GM21381 (cell line): ENCODE results near the gene FDX1.

Experiments used
- ATAC-seq: cut with Tn5 transposase; IDR thresholded peaks from one replicate; pipeline ENCODE4 v1.9.1; 2021; ENCODE audit warnings: mild to moderate bottlenecking, moderate library complexity; ENCODE audit not compliant: unreplicated experiment

The FDX1 gene

DNA sequence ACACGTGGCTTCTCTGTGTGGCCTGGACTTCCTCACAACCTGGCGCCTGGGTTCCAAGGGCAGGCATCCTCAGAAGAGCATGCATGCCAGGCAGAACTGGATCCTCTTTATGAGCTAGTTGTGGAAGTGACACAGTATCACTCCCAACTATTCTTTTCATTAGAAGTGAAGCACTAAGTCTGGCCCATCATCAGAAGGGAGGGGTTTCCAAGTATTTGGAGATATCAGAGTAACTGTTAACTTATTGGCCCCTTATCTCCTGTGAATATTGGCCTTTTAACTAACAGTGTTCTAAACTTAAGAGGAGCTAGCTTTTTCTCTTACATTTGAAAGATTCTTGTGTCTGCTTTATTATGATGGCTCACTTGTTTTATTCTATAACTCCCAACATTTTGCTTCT, 35.5 kb downstream of the FDX1 start:
- ATAC-seq = no peak

DNA sequence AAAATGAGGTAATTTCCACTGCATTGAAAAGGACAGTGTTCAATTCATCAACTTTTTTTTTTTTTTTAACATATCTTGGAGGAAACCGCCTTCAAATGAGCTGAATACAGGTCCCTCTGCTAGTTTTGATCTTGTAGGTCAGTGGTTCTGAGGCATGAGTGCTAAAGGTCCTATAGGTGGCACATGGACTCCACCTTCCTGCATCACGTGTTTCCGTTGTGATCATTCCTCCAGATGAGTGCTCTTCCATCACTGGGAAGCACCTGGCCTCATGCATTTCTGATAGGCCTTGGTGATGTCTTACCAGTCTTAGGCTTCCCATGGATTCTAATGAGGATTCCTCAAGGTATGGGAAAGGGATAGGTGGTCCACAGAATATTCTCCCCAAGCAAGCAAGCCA, 37.8 kb downstream of the FDX1 start:
- ATAC-seq = no peak

DNA sequence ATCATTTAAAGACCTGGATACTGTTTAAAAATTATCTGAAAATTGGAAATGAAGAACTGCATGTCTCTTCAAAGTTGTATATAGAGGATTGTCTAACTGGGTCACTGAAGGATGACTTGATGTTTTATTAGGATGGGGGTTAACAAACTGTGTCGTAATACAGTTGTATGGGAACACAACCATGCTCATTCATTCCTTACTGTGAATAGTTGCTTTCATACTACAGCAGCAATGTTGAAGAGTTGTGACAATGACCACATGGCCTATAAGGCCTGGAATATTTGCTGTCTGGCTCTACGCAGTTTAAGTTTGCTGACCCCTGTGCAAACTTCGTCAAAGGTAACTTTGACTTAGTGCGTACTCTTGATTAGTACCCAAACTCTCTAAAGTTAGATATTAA, 38.4 kb downstream of the FDX1 start:
- ATAC-seq = no peak

DNA sequence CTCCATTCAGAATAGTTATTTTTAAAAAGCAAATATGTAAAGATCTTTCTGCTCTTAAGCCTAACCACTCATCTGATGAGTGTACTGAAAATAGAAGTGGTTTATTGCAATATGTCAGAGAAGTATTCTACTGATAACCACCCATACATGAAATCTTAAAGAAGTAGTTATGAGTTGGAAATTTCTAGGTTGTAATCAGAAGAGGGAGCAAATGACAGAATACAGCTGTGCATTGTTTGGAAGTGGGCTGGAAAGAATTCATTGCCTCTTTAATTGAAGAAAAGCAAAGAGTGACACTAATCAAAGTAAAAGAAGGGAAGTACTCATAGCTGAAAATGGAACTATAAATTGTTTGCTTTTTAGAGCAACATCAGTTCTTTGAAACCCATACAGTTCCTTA, 39.4 kb downstream of the FDX1 start:
- no peak for ATAC-seq

DNA sequence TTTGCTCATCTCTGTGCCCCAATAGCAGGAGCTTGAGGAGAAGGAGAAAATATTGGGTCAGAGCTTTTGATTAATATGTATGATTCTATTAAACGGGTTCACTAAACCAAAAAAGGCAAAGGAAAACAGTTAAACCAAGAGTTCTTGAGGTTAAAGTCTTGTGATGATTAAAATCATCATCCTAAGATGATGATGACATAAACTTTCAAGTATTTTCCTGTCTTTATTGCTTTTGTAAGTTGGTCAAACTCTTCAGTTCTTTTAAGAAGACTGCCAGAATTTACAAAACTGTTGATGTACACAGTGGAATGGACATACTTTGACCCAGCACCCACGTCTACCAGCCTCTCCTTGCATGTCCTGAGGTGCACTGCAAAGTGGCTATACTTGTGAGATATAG, 41.0 kb downstream of the FDX1 start:
- ATAC-seq = no peak

DNA sequence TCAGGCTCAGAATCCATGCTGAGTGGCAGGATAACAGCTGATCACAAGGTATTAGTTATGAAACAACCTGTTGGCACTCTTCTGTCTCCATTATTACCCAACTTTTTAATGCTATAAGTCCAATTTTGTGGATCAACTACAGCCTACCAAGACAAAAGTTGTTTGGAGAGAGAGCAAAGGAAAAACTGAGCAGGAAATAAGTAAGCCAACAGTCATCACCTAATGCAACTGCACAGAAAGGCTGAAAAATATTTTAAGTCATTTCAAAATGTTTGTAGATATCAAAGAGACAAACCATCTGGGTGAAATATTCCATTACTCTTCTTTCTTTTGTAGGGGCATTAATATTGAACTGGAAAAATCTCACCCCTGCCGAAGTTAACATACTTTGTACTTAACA, 41.6 kb downstream of the FDX1 start:
- no peak for ATAC-seq

DNA sequence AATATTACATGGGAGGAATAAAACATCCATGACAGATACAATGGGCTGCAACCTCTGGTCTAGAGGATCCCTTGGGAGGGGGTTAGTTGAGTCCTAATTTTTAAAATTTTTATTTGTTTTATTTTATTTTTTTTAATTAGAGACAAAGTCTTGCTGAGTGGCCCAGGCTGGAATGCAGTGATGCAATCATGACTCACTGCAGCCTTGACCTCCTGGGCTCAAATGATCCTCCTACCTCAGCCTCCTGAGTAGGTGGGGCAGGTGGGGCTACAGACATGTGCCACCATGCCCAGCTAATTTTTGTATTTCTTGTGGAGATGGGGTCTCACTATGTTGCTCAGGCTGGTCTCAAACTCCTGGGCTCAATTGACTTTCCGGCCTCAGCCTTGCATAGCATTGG, 43.1 kb downstream of the FDX1 start:
- ATAC-seq = no peak

DNA sequence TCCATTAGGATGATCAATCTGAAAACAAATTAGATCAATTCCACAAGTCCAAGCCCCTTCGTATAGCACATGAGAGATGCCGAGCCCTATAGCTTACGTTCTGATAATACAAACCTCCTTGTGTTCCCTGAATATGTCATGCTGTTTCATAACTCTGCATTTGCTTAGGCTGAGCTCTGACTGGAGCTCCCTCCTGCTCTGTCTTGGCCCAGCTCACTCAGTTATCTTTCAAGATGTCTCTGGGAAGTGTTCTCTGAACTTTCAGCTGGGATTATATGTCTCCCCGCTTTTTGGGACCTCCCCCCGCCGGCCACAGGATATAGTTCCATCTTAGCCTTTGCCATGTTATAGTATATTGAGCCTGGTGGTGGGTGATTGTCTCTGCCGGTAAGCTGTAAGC, 44.0 kb downstream of the FDX1 start:
- ATAC-seq = no peak

DNA sequence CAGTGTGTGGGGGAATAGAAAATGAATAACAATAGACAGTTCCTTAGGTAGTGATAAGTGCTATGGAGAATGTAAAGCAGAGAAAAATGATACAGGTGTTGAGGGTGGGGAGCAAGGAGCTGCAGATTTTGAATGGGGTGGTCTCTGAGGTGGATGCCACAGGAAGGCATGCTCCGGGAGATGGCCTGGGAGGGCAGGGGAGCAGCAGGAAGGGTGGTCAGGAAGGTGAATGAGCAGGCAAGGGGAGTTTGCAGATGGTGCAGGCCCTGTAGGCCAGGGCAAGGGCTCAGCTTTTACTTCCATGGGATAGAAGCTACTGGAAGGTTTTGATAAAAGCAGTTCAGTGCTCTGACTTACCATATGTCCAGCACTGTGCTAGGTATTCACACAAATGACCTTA, 44.8 kb downstream of the FDX1 start:
- ATAC-seq = no peak

DNA sequence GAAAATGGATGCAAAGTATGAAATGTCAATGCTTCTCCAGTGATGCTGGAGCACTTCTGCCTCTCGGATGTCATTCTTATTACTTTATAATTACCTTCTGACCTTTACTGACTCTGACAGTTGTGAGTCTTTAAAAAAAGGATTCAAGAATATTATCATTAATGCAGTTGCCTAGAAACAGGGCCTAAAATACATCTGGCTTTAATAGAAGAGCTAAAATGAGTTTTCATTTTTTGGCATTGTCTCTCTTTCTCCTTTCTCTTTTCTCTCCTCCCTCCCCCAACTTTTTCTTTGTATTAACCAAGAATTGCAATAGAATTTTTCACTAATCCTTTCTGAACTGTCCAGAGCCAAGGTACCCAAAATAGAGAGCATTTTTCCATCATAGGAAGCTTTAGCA, 45.9 kb downstream of the FDX1 start:
- ATAC-seq = no peak

DNA sequence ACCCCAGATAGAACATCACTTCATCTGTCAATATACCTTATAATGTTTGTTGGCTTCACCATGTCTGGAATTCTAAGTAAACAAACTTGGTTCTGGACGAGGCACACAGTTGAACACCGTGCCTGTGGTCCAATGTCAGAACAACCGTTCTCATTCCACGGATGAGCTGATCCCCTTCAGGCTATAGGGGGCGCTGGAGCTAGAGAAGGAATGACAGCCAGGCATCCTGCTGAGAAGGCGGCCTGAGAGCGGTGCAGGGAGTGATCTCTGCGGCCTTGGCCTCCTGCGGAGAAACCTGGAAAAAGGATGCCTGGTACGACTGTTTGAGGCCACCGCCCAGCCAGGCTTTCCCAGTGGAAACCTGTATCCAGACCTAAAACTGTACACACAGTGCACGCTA, 48.7 kb downstream of the FDX1 start:
- no peak for ATAC-seq

DNA sequence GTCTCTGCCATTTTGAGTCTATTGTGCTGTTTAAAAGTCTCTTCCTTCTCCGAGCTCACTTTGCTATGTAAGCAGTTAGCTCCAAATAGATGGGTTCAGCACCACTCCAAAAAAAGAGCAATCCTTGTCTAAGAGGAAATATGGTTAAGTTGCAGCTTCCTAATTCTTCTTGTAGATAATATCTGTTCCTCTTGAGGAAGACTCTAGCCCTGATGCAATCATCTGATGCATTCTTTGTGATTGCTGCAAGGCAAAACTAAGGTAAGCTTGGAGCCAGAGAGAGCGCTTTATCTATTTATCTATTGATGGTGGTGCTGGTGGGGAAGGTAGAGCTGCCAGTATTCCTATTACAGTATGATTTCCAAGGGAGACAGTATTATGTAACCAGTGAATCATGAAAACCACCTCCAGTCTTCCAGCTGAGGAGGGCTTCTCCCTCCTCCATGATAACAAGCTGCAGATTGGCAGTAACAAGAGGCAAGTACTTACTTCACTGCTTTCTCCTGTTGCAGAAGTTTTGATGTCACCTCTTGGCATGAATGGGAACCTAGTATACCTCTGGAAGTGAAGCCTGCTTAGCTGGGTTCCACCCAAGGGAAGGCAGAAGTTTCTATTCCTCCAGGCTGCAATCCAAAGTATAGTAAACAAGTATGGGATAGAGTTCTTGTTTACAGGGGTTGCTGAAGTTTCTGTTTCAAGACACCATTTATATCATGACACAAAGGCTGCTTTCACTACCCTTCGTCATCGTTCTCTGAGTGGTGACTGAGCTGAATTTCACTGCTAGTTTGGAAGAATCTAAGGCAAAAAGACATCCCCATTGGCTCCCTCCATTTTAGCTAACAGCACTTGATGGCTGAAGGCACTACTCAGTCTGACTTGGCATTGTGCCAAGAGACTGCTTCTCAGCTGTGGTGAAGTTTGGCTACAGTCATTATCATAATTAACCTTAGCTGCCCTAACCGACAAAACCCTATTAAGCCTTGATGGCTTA, 49.7 kb downstream of the FDX1 start:
- ATAC-seq = no peak

DNA sequence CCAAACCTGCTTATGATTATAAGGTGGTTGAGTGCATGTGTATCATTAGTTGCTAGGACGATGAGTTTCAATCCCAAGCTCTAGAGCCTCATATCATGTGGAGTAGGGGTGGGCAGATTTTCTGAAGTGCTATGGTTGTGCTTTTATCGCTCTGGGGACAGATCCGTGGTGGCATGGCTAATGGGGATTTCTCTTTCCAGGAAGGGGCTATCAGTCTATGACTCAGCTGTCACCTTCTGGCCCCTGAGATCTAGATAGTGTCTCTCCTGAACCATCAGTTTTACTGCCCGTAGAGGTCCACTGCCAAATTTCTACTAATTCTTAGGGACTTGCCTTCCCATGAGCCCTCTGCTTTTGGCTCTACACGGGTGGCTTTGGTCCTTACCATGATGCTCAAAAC, 51.8 kb downstream of the FDX1 start:
- no peak for ATAC-seq

DNA sequence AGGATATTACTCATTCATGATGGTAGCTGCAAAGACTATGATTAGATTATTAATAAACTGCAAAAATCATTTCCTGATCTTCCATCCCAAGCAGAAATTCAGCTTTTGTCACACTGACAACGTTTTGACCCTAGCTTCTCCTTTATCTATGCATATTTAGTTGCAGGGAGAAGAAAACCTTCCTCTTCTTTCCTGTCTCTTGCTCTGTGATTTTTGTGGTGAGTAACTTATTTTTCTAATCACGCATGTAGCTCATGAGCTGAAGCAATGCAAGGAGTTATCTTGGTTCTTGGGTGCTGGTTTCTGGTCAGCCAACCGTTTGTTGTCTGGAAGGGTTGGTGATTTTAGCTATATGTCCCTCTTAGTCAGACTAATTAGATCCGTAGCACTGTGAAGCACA, 56.4 kb downstream of the FDX1 start:
- no peak for ATAC-seq

DNA sequence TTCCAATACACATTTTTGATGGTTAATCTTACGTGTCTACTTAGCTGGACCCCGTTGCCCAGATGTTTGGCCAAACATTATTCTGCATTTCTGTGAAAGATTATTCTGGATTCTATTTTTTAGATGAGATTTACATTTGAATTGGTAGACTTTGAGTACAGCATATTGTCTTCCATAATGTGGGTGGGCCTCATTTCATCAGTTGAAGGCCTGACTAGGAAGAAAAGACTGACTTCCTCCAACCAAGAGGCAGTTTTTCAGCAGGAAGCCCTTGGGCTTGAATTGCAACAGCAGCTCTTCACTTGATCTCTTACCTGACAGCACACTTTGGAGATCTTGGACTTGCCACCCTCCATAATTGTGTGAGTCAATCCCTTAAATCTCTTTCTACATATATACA, 58.7 kb downstream of the FDX1 start:
- ATAC-seq = no peak

DNA sequence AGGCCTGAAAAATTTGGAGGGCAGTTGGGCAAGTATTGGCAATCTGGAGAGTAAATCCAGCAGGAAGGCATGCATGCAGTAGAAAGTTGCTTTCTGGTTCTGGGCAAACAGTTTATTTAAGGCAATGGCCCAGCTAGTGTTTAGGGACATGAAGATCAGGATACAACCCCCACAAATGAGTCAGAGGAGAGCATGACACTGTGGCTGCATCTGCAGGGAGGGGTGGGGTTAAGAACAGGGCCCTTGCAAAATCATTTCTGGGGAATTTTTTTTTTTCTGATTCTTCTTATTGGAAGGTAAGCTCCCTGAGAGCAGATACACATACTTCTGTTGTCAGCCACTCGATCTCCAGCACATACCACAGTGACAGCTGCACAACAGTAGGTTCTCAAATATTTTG, 61.1 kb downstream of the FDX1 start:
- ATAC-seq = no peak

DNA sequence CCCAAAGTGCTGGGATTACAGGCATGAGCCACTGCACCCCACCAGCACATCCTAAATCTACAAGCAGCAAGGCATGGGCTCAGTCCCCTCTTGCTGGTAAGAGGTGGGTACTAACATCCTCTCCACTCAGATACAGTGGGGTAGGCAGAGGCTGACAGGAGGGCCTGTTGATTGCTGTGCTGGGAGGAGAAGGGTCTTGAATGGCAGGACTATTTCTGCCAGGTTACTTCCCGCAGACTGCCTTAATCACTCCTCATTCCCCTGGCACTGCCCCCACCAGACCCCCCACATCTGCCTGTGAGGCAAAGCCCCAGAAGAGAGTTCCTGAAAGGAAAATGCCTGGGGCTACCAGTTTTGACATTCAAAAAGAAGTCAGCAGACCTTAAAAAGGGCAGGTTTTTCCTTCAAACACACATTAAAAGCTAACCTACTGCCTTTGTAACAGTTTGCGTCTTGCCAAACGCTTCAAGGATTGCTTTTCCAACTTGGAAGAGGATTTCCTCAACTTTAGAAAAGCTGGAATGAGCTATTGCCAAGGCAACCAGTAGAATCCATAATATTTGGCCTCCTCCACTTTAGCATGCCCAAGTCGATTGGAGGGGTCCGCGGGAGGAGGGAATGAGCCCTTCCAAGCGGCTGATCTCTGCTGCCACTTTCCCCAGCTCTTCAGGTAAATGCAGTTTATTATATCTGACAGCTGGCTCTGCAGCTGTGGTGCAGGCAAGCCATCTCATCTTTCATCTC, 62.0 kb downstream of the FDX1 start:
- no peak for ATAC-seq

DNA sequence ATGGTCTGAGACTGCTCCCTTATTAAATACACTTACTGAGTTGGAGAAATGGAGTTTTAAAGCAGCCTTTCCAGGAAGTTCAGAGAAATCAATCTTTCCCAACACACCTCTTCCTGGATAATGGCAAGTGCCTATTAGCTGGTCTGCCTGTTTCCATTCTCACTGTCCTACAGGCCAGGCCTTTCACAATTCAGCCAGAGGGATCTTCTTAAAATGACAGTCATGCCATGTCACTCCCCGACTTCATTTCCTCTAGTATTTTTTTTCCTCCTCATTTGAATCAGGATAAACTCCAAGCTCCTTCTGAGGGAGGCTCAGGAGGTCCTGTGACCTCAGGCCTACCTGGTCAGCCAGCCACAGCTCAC, 62.6 kb downstream of the FDX1 start:
- no peak for ATAC-seq

DNA sequence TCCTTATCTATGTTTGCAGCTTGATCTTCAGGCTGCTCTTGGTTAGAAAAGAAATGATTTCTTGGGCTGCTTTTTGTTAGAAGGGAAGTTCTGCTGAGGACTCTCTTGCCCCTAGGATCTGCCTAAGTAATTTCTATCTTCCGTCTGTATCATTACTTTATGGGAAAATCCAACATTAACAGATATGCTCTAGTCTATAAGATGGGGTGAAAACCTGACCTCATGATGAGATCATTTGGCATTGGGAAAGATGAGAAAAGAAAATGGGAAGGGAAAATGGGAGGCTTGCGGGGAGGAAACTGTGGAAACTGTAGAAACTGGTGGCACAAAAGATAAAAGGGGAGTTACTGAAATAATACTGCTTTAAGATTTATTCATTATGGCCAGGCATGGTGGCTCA, 63.6 kb downstream of the FDX1 start:
- ATAC-seq = no peak

DNA sequence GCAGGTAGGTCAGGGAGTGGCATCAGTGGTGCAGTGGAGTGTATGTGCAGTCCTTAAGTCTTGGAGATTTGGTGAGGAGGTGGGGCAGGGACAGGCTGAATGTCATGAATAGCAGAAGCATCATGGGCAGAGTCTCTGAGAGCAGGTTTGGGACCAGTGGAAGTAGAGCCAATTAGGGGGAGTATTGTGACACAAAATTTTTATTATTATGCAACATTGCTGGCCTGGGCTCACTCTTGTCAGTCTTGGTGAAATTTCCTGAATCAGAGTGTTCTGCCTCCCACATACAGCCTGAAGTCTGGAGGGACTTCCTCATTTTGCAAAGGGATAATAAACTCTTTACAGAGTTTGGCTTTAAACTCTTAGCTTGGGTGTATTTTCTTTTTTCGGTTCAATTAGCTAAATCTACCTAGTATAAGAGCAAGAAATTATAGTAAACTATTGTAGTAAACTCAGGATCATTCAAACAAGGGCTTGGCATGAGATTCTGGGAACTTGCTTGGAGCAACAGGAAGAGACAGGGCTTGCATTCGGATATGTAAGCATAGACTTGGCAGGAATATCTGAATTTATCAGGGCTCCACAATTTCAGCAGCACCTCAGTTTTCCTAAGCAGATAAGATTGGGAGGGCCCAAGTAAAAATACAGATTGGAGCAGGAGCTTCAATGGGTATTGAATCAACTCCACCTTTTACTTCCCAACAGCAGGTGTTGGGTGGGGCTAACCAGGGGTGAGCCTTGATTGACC, 67.7 kb downstream of the FDX1 start:
- no peak for ATAC-seq

DNA sequence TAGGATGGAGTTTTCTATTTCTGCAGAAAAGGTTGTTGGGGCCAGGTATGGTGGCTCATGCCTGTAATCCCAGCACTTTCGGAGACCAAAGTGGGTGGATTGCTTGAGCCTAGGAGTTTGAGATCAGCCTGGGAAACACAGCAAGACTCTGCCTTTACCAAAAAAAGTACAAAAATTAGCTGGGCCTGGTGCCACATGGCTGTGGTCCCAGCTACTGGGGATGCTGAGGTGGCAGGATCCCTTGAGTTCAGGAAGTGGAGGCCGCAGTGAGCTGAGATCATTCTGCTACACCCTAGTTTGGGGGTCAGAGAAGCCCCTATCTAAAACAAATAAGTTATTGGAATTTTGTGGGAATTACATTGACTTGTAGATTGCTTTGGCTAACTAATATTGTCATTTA, 71.7 kb downstream of the FDX1 start:
- no peak for ATAC-seq
